ENCODE data around the gene BMS1. TPM values are rescaled to one million over a fixed set of nuclear protein-coding genes. Genes with fewer than 3 reads are reported as not detected.

Gene BMS1
- total RNA-seq, 4 donors from 2014 or later = 11.6 to 14.9 (median 14.2) TPM

DNA sequence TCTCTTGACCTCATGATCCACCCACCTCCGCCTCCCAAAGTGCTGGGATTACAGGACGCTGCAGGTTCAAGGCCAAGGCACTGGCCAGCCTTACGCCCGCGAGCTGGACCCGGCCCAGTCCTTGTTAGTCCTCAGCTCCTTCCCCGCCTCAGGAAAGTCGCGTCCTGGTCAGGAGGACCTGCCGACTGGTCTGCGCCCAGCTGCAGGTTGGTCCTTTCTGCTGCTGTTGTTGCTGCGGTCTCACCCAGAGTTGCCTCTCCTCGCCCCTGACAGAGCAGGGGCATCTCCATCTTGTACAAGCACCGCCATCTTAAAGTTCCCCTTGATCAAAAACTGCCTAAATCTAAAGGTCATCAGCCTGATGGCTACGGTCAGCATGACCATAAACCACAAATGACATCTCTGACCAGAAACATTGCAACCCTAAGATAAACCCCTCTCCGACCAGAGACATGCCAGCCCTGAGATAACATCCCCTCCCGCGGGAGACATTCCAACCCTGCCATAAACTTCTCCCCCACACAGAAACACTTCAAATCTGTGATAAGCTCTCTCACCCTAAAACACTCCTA, 13.9 kb upstream of the BMS1 start:
- H3K4me3 ChIP-seq = no peak overlapping the region

GRCh38 chr10:42769173-42769572, 13.4 kb upstream of the BMS1 start:
- DNase-seq (ENCODE audit: low spot score in 2 of 2) = no peak
- 81 to 82% methylated on average over 10 of the region's 10 CpGs for WGBS, 2 donors
- peaks cover 0 to 32% (median 0%) of the 10 kb centered on the region in 4 donors for H3K9me3 ChIP-seq

More for the DNA sequence above, 13.9 kb upstream of the BMS1 start:
- 87 to 89% methylated on average over 18 of the region's 18 CpGs for WGBS, 2 donors
- no peak for TF ChIP-seq CTCF (IDR thresholded peaks at IDR 0.05)
- no peak for TF ChIP-seq EP300 (IDR thresholded peaks at IDR 0.05)
- TF ChIP-seq POLR2A (IDR thresholded peaks at IDR 0.05) = no peak
- no peak for DNase-seq (ENCODE audit: low spot score in 2 of 2)
- Histone ChIP-seq H3K9me3 (peaks cover 0 to 32% (median 0%) of the 10 kb centered on the region in 4 donors), H3K4me1 (no peaks in the 10 kb centered on the region), H3K27ac (no peak overlapping the region), H3K36me3 (no peaks in the 10 kb centered on the region), H3K27me3 (no peaks in the 10 kb centered on the region)

DNA sequence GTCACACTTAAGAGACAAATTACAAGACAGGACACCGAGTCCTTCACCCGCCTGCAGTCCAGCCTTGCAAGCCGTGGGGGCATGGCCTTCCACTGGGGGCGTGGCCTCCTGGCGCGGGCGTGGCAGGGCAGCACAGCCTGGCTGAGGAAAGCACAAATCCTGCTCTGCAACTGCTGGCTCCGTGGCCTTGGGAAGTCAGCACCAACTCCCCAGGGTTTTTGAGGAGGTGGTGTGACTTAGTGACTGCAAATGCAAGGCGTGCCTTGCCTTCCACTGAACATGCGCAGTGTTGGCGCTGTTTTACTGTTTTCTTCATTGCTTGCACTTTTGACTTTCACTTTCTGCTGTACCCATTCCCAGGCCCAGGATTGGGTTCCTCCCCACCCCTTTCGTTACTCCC, 12.9 kb upstream of the BMS1 start:
- no peaks in the 10 kb centered on the region for H3K27me3 ChIP-seq
- H3K9me3 ChIP-seq = peaks cover 0 to 32% (median 0%) of the 10 kb centered on the region in 4 donors
- no peak for DNase-seq (ENCODE audit: low spot score in 2 of 2)
- WGBS, 2 donors = 86 to 90% methylated on average over 12 of the region's 12 CpGs
- no peak overlapping the region for H3K27ac ChIP-seq
- no peaks in the 10 kb centered on the region for H3K36me3 ChIP-seq
- no peaks in the 10 kb centered on the region for H3K4me1 ChIP-seq
- H3K4me3 ChIP-seq = no peak overlapping the region
- no peak for TF ChIP-seq POLR2A (IDR thresholded peaks at IDR 0.05)
- no peak for TF ChIP-seq CTCF (IDR thresholded peaks at IDR 0.05)
- TF ChIP-seq EP300 (IDR thresholded peaks at IDR 0.05) = no peak

More at GRCh38 chr10:42769173-42769572, 13.4 kb upstream of the BMS1 start:
- Histone ChIP-seq H3K36me3 (no peaks in the 10 kb centered on the region), H3K27ac (no peak overlapping the region), H3K27me3 (no peaks in the 10 kb centered on the region), H3K4me1 (no peaks in the 10 kb centered on the region), H3K4me3 (no peak overlapping the region)
- TF ChIP-seq EP300 (IDR thresholded peaks at IDR 0.05) = no peak
- TF ChIP-seq CTCF (IDR thresholded peaks at IDR 0.05) = no peak
- no peak for TF ChIP-seq POLR2A (IDR thresholded peaks at IDR 0.05)

GRCh38 chr10:42776681-42777080, 5.9 kb upstream of the BMS1 start:
- no peak for DNase-seq (ENCODE audit: low spot score in 2 of 2)
- H3K27me3 ChIP-seq = no peaks in the 10 kb centered on the region
- H3K36me3 ChIP-seq = no peaks in the 10 kb centered on the region
- no peak overlapping the region for H3K27ac ChIP-seq
- H3K4me1 ChIP-seq = peaks cover 0 to 3% (median 0%) of the 10 kb centered on the region in 4 donors
- no peak overlapping the region for H3K4me3 ChIP-seq
- TF ChIP-seq CTCF (IDR thresholded peaks at IDR 0.05) (no peak), EP300 (IDR thresholded peaks at IDR 0.05) (no peak), POLR2A (IDR thresholded peaks at IDR 0.05) (no peak)
- 50% methylated on average over 1 of the region's 1 CpG for WGBS, 2 donors
- peaks cover 0 to 12% (median 0%) of the 10 kb centered on the region in 4 donors for H3K9me3 ChIP-seq

DNA sequence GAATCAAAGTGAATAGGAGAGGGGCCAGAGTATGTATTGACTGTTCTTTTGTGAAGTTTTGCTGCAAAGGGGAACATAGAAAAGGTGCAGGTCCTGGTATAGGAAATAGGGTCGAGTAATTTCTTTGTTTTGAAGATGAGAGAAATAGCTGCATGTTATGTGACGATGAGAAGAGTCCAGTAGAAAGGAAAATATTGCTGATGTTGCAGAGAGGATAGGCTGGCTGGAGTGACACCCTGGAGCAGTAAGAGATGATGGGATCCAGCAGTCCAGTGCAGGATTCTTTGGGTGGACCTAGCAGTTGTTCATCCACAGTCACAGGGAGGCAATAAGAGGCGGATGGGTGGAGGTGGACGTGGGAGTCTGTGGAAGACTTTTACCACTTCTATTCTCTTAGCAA, 2.1 kb upstream of the BMS1 start:
- DNase-seq (ENCODE audit: low spot score in 2 of 2) = no peak
- 81 to 86% methylated on average over 4 of the region's 4 CpGs for WGBS, 2 donors
- peaks cover 0 to 12% (median 0%) of the 10 kb centered on the region in 3 donors for H3K36me3 ChIP-seq

More for the DNA sequence above, 2.1 kb upstream of the BMS1 start:
- Histone ChIP-seq H3K9me3 (no peaks in the 10 kb centered on the region), H3K4me3 (no peak overlapping the region), H3K4me1 (peaks cover 0 to 19% (median 3%) of the 10 kb centered on the region in 4 donors), H3K27me3 (no peaks in the 10 kb centered on the region), H3K27ac (no peak overlapping the region)
- TF ChIP-seq EP300 (IDR thresholded peaks at IDR 0.05) (no peak), POLR2A (IDR thresholded peaks at IDR 0.05) (no peak), CTCF (IDR thresholded peaks at IDR 0.05) (no peak)
